GM23338 (cell line): ENCODE measurements around the gene GALK1. TPM values are rescaled to one million over a fixed set of nuclear protein-coding genes. Genes with fewer than 3 reads are reported as not detected.

Experiments used
- ATAC-seq: fragments of 200-7000 bp; cut with Tn5 transposase; 3 replicates; pipeline ENCODE4 v1.9.1; 2020
- DNase-seq: peaks from one replicate; pipeline ENCODE4 v3.0.0-alpha.2; 2015; ENCODE audit warnings: low spot score
- H2AFZ ChIP-seq: fragments of 200-600 bp; sonication (generic); 2 replicates; pipeline ENCODE4 v1.8.0; 2016; ENCODE audit warnings: antibody characterized with exemption, mild to moderate bottlenecking, moderate library complexity
- H3F3A ChIP-seq: fragments of 200-600 bp; sonication (generic); replicated peaks from 2 replicates; pipeline ENCODE4 v1.8.0; 2017; ENCODE audit warnings: antibody characterized with exemption, mixed run types, low read depth
- H3K27ac ChIP-seq: fragments of 200-600 bp; sonication (generic); 2 replicates; pipeline ENCODE4 v1.6.1; 2016; ENCODE audit warnings: low read depth
- H3K27me3 ChIP-seq: fragments of 200-600 bp; sonication (generic); 2 replicates; pipeline ENCODE4 v1.8.0; 2016; ENCODE audit warnings: mild to moderate bottlenecking, mixed run types, moderate library complexity; ENCODE audit not compliant: insufficient read depth
- H3K36me3 ChIP-seq: fragments of 200-600 bp; sonication (generic); 2 replicates; pipeline ENCODE4 v1.8.0; 2016; ENCODE audit warnings: mild to moderate bottlenecking; ENCODE audit not compliant: insufficient read depth
- H3K4me1 ChIP-seq: fragments of 200-600 bp; sonication (generic); 2 replicates; pipeline ENCODE4 v1.8.0; 2016; ENCODE audit warnings: mild to moderate bottlenecking, moderate library complexity; ENCODE audit not compliant: insufficient read depth
- H3K4me2 ChIP-seq: fragments of 200-600 bp; sonication (generic); 2 replicates; pipeline ENCODE4 v1.7.1; 2017; ENCODE audit warnings: mixed run types
- H3K4me3 ChIP-seq: fragments of 200-600 bp; sonication (generic); 2 replicates; pipeline ENCODE4 v1.6.1; 2016; ENCODE audit warnings: mixed run types
- H3K79me2 ChIP-seq: fragments of 200-600 bp; sonication (generic); replicated peaks from 2 replicates; pipeline ENCODE4 v1.8.0; 2017; ENCODE audit warnings: mild to moderate bottlenecking; ENCODE audit not compliant: insufficient read depth
- H3K9me2 ChIP-seq: fragments of 200-600 bp; sonication (generic); 2 replicates; pipeline ENCODE4 v1.8.0; 2017; ENCODE audit not compliant: insufficient read depth
- H4K20me1 ChIP-seq: fragments of 200-600 bp; sonication (generic); replicated peaks from 2 replicates; pipeline ENCODE4 v1.8.0; 2017; ENCODE audit warnings: mild to moderate bottlenecking; ENCODE audit not compliant: insufficient read depth
- H3K27ac Mint-ChIP-seq: 2 replicates; pipeline ENCODE4 v1.8.0; 2020; ENCODE audit warnings: inconsistent platforms, mild to moderate bottlenecking, moderate library complexity, mixed read lengths
- H3K27me3 Mint-ChIP-seq: 3 replicates; pipeline ENCODE4 v1.8.0; 2022; ENCODE audit warnings: low read depth, mild to moderate bottlenecking, moderate library complexity, mixed read lengths, inconsistent platforms; ENCODE audit not compliant: insufficient read depth, poor library complexity
- H3K36me3 Mint-ChIP-seq: 3 replicates; pipeline ENCODE4 v1.8.0; 2021; ENCODE audit warnings: low read depth, mild to moderate bottlenecking, inconsistent platforms, moderate library complexity, mixed read lengths
- H3K4me1 Mint-ChIP-seq: 3 replicates; pipeline ENCODE4 v1.8.0; 2020; ENCODE audit warnings: mild to moderate bottlenecking, inconsistent platforms, mixed read lengths
- H3K4me3 Mint-ChIP-seq: 3 replicates; pipeline ENCODE4 v1.8.0; 2021; ENCODE audit warnings: moderate library complexity, mild to moderate bottlenecking, inconsistent platforms, mixed read lengths
- H3K9me3 Mint-ChIP-seq: 3 replicates; pipeline ENCODE4 v1.8.0; 2020; ENCODE audit warnings: moderate library complexity, mild to moderate bottlenecking, inconsistent platforms, mixed read lengths
- JUNB ChIP-seq: IDR thresholded peaks from one replicate; pipeline ENCODE4 v1.6.1; 2016; ENCODE audit warnings: antibody characterized with exemption; ENCODE audit not compliant: unreplicated experiment
- NANOG ChIP-seq: IDR thresholded peaks from 2 replicates; pipeline ENCODE4 v1.6.1; 2016; ENCODE audit warnings: antibody characterized with exemption, borderline replicate concordance
- POLR2AphosphoS5 ChIP-seq: IDR thresholded peaks from 2 replicates; pipeline ENCODE4 v1.6.1; 2016; ENCODE audit warnings: antibody characterized with exemption, low read depth
- polyA plus RNA-seq: library from polyadenylated mRNA; unstranded; fragments of >200 nt; fragmentation: Nextera tagmentation; extraction: Ambion mirVana; gene quantifications from 2 replicates; pipeline ENCODE4 v1.2.1, GENCODE V29; 2016
- total RNA-seq: library from RNA; depleted of rRNA; stranded (reverse); fragments of >200 nt; shearing (Covaris generic); gene quantifications from 2 replicates; pipeline ENCODE4 v1.2.3, GENCODE V29; 2014
- TF ChIP-seq, protein P1 (sequence below), 2 experiments: fragments of 200-600 bp in 1 of 2; sonication (generic) in 1 of 2; conservative IDR thresholded peaks; 2 replicates each; pipeline versions ENCODE4 v1.5.1 to v1.6.1; 2016 to 2017; ENCODE audit warnings: antibody characterized with exemption in 2 of 2, low read depth in 2 of 2, mild to moderate bottlenecking in 2 of 2, moderate library complexity in 1 of 2
- TF ChIP-seq, protein P2 (sequence below): IDR thresholded peaks from one replicate; pipeline ENCODE4 v1.6.1; 2018; ENCODE audit warnings: antibody characterized with exemption; ENCODE audit not compliant: unreplicated experiment

Gene GALK1
- total and polyA plus RNA-seq, 2 experiments from 2014 or later, result 30.5 to 31.7 TPM

GRCh38 chr17:75791254-75791653, 26.3 kb upstream of the GALK1 start:
- Mint-ChIP-seq H3K36me3 (peaks cover 28% of the 10 kb centered on the region), H3K27ac (no peak overlapping the region), H3K4me3 (no peak overlapping the region), H3K9me3 (no peaks in the 10 kb centered on the region), H3K27me3 (no peaks in the 10 kb centered on the region), H3K4me1 (peaks cover 5% of the 10 kb centered on the region)
- Histone ChIP-seq H4K20me1 (peaks cover 37% of the 10 kb centered on the region), H3K4me3 (no peak overlapping the region), H3K79me2 (peaks cover 100% of the 10 kb centered on the region), H3K27ac (no peak overlapping the region), H3K4me1 (peaks cover 3% of the 10 kb centered on the region; the same call in 1 of the 2 replicates), H3K9me2 (no peaks in the 10 kb centered on the region), H3K36me3 (peaks cover 9% of the 10 kb centered on the region; the same call in 1 of the 2 replicates), H3K27me3 (no peaks in the 10 kb centered on the region), H3F3A (no peaks in the 10 kb centered on the region; the same call in 1 of the 2 replicates), H2AFZ (no peak overlapping the region), H3K4me2 (no peak overlapping the region)
- TF ChIP-seq POLR2AphosphoS5, result no peak
- no peak for TF ChIP-seq NANOG
- TF ChIP-seq, protein P1, sequence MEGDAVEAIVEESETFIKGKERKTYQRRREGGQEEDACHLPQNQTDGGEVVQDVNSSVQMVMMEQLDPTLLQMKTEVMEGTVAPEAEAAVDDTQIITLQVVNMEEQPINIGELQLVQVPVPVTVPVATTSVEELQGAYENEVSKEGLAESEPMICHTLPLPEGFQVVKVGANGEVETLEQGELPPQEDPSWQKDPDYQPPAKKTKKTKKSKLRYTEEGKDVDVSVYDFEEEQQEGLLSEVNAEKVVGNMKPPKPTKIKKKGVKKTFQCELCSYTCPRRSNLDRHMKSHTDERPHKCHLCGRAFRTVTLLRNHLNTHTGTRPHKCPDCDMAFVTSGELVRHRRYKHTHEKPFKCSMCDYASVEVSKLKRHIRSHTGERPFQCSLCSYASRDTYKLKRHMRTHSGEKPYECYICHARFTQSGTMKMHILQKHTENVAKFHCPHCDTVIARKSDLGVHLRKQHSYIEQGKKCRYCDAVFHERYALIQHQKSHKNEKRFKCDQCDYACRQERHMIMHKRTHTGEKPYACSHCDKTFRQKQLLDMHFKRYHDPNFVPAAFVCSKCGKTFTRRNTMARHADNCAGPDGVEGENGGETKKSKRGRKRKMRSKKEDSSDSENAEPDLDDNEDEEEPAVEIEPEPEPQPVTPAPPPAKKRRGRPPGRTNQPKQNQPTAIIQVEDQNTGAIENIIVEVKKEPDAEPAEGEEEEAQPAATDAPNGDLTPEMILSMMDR (conservative IDR thresholded peaks at IDR 0.05; ENCODE audit: low read depth in 2 of 2), result no peak
- TF ChIP-seq, protein P2, sequence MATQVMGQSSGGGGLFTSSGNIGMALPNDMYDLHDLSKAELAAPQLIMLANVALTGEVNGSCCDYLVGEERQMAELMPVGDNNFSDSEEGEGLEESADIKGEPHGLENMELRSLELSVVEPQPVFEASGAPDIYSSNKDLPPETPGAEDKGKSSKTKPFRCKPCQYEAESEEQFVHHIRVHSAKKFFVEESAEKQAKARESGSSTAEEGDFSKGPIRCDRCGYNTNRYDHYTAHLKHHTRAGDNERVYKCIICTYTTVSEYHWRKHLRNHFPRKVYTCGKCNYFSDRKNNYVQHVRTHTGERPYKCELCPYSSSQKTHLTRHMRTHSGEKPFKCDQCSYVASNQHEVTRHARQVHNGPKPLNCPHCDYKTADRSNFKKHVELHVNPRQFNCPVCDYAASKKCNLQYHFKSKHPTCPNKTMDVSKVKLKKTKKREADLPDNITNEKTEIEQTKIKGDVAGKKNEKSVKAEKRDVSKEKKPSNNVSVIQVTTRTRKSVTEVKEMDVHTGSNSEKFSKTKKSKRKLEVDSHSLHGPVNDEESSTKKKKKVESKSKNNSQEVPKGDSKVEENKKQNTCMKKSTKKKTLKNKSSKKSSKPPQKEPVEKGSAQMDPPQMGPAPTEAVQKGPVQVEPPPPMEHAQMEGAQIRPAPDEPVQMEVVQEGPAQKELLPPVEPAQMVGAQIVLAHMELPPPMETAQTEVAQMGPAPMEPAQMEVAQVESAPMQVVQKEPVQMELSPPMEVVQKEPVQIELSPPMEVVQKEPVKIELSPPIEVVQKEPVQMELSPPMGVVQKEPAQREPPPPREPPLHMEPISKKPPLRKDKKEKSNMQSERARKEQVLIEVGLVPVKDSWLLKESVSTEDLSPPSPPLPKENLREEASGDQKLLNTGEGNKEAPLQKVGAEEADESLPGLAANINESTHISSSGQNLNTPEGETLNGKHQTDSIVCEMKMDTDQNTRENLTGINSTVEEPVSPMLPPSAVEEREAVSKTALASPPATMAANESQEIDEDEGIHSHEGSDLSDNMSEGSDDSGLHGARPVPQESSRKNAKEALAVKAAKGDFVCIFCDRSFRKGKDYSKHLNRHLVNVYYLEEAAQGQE, result no peak
- ATAC-seq (no peak), DNase-seq (no peak)

DNA sequence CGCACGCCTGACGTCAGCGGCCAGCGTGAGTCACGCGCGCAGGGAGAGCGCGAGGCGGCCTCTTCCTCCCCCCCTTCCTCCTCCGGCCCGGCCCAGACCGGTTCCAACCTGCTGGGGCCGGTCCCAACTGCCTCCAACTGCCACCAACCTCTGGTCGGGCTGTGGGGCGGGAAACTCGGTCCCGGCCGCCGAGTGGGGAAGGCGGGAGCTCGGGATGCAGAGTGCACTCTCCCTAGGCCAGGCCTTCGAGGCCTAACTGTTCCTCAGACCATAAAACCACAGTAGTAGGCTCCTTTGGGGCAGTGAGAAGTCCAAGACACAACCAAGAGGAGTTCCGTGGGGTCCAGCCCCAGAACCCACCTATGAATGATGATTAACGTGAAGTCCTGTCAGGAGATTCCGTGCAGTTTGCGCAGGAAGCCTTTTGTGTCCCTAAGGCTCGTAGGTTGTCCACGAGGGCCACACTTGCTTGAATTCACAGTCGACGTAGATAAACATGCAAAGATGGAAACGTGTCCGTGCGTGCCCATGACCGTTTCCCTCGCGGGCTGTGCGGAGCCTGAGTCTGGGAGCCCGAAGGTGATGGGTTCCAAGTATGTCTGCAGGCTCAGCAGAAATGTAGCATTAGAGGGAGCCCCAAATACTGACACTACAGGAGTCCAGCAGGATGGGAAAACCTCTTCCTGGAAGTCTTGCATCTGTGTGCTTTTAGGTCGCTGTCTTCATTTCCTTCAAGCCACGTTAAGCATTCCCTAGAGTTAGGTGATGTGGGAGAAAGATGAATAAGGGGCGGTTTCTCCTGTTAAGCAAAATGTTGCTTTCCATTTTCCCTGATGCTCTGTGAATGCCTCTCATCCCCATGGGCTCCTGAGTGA, 20.3 kb upstream of the GALK1 start:
- TF ChIP-seq POLR2AphosphoS5 (peak; percentile 85), JUNB (no peak)
- no peaks in the 10 kb centered on the region for H3K9me2 ChIP-seq
- Mint-ChIP-seq H3K27me3 (peaks cover 4% of the 10 kb centered on the region), H3K4me3 (peak overlapping the region; percentile 90), H3K9me3 (no peaks in the 10 kb centered on the region), H3K36me3 (0 out of 3 replicates have a peak, but pooled peaks cover 3% of the 10 kb centered on the region), H3K4me1 (peaks cover 25% of the 10 kb centered on the region), H3K27ac (peak overlapping the region; percentile 99)
- no peaks in the 10 kb centered on the region for H3K36me3 ChIP-seq
- peak; percentile 88 for DNase-seq
- H3K27ac ChIP-seq, result peak overlapping the region; percentile 100
- H3F3A ChIP-seq, result peaks cover 11% of the 10 kb centered on the region
- no peaks in the 10 kb centered on the region for H3K27me3 ChIP-seq
- no peak overlapping the region for H2AFZ ChIP-seq
- H4K20me1 ChIP-seq, result peaks cover 12% of the 10 kb centered on the region
- peak; percentile 77 for ATAC-seq
- H3K4me3 ChIP-seq, result peak overlapping the region; percentile 98
- peaks cover 18% of the 10 kb centered on the region for H3K4me1 ChIP-seq
- H3K4me2 ChIP-seq, result peak overlapping the region; percentile 98
- peaks cover 53% of the 10 kb centered on the region for H3K79me2 ChIP-seq
